HCT116 (cell line): ENCODE data around the gene PLK5.

Source experiments
- CEBPB ChIP-seq: IDR thresholded peaks from 2 replicates; pipeline ENCODE4 v1.6.1; 2012; ENCODE audit warnings: low read depth
- EZH2 ChIP-seq: fragments of 200-600 bp; sonication (generic); IDR thresholded peaks from 2 replicates; pipeline ENCODE4 v1.6.1; 2017; ENCODE audit warnings: antibody characterized with exemption, mixed run types
- JUND ChIP-seq: IDR thresholded peaks from 2 replicates; pipeline ENCODE4 v1.6.1; 2012
- POLR2A ChIP-seq: IDR thresholded peaks from 2 replicates; pipeline ENCODE4 v1.7.0; 2011; ENCODE audit warnings: borderline replicate concordance; ENCODE audit not compliant: insufficient read depth, insufficient read length; ENCODE audit errors: extremely low read depth
- RAD21 ChIP-seq: IDR thresholded peaks from 2 replicates; pipeline ENCODE4 v1.6.1; 2012; ENCODE audit warnings: low read depth, mild to moderate bottlenecking
- TF ChIP-seq, protein P1 (sequence below), 3 experiments: fragments of 200-600 bp in 1 of 3; sonication (generic) in 1 of 3; IDR thresholded peaks in 2 of 3; conservative IDR thresholded peaks in 1 of 3; 2 replicates each; pipeline ENCODE4 v1.5.1; 2012 to 2017; ENCODE audit warnings: low read depth in 2 of 3, low read length in 2 of 3, antibody characterized with exemption in 1 of 3, borderline replicate concordance in 1 of 3, control low read depth in 1 of 3, mild to moderate bottlenecking in 1 of 3, mixed read lengths in 1 of 3, mixed run types in 1 of 3, moderate library complexity in 1 of 3; ENCODE audit not compliant: insufficient read depth in 1 of 3
- TF ChIP-seq, protein P2 (sequence below): IDR thresholded peaks from 2 replicates; pipeline ENCODE4 v1.6.1; 2012; ENCODE audit warnings: low read depth
- TF ChIP-seq, protein P3 (sequence below): IDR thresholded peaks from 2 replicates; pipeline ENCODE4 v1.6.1; 2012

DNA sequence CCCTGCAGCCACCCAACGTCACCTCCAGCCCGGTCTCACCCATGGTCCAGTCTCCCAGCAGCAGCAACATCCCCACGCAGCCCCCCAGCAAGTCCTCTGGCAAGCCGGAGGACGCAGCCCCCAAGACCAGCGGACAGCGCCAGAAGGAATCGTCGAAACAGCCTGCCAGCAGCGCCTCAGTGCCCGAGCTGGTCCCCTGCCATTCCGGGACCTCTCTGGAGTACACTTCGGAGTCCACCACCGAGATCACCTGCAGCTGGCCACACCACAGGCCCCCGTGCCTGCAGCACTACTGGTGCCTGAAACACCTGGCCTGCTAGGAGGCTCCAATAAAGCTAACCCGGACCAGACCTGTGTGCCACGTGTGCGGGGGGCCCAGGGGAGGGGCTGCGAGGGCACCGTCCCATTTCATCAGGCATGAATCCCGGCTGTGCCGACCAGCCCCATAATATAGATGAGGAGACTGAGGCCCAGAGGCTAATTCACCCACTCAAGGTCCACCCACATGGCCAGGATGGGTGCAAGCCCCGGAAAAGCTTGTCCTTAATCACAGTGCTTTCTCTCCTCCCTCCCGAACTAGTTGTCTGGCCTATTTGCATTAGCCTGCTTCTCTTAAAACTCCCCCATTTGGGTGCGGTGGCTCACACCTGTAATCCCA, 26.2 kb upstream of the PLK5 start:
- TF ChIP-seq POLR2A (no peak), JUND (no peak), RAD21 (no peak), EZH2 (no peak), CEBPB (no peak)
- TF ChIP-seq, protein P1, sequence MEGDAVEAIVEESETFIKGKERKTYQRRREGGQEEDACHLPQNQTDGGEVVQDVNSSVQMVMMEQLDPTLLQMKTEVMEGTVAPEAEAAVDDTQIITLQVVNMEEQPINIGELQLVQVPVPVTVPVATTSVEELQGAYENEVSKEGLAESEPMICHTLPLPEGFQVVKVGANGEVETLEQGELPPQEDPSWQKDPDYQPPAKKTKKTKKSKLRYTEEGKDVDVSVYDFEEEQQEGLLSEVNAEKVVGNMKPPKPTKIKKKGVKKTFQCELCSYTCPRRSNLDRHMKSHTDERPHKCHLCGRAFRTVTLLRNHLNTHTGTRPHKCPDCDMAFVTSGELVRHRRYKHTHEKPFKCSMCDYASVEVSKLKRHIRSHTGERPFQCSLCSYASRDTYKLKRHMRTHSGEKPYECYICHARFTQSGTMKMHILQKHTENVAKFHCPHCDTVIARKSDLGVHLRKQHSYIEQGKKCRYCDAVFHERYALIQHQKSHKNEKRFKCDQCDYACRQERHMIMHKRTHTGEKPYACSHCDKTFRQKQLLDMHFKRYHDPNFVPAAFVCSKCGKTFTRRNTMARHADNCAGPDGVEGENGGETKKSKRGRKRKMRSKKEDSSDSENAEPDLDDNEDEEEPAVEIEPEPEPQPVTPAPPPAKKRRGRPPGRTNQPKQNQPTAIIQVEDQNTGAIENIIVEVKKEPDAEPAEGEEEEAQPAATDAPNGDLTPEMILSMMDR (IDR thresholded peaks at IDR 0.05 in 2 of 3, conservative IDR thresholded peaks at IDR 0.05 in 1 of 3; ENCODE audit: borderline replicate concordance in 1 of 3, insufficient read depth in 1 of 3, low read depth in 2 of 3, low read length in 2 of 3): no peak
- TF ChIP-seq, protein P2, sequence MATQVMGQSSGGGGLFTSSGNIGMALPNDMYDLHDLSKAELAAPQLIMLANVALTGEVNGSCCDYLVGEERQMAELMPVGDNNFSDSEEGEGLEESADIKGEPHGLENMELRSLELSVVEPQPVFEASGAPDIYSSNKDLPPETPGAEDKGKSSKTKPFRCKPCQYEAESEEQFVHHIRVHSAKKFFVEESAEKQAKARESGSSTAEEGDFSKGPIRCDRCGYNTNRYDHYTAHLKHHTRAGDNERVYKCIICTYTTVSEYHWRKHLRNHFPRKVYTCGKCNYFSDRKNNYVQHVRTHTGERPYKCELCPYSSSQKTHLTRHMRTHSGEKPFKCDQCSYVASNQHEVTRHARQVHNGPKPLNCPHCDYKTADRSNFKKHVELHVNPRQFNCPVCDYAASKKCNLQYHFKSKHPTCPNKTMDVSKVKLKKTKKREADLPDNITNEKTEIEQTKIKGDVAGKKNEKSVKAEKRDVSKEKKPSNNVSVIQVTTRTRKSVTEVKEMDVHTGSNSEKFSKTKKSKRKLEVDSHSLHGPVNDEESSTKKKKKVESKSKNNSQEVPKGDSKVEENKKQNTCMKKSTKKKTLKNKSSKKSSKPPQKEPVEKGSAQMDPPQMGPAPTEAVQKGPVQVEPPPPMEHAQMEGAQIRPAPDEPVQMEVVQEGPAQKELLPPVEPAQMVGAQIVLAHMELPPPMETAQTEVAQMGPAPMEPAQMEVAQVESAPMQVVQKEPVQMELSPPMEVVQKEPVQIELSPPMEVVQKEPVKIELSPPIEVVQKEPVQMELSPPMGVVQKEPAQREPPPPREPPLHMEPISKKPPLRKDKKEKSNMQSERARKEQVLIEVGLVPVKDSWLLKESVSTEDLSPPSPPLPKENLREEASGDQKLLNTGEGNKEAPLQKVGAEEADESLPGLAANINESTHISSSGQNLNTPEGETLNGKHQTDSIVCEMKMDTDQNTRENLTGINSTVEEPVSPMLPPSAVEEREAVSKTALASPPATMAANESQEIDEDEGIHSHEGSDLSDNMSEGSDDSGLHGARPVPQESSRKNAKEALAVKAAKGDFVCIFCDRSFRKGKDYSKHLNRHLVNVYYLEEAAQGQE: no peak
- TF ChIP-seq, protein P3, sequence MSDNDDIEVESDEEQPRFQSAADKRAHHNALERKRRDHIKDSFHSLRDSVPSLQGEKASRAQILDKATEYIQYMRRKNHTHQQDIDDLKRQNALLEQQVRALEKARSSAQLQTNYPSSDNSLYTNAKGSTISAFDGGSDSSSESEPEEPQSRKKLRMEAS: no peak
